Mesenchymal stem cell (in vitro differentiated cells and primary cell): Measurements from ENCODE around the gene TFAP2D.
A peak's percentile ranks its signal among the peaks of the same experiment; 100 is the strongest.

Experiments used
- DNase-seq: peaks from one replicate; pipeline ENCODE4 v3.0.0-alpha.2; 2013
- H2AFZ ChIP-seq: one replicate; pipeline ENCODE4 v1.6.1; 2013; ENCODE audit warnings: low read depth, mild to moderate bottlenecking, control low read depth, inconsistent platforms, low read length, moderate library complexity
- H2AK5ac ChIP-seq: 2 replicates; pipeline ENCODE4 v1.6.1; 2013; ENCODE audit warnings: low read length, moderate library complexity, mild to moderate bottlenecking, inconsistent platforms; ENCODE audit not compliant: severe bottlenecking
- H2BK120ac ChIP-seq: one replicate; pipeline ENCODE4 v1.6.1; 2013; ENCODE audit warnings: low read depth, mild to moderate bottlenecking, inconsistent platforms, low read length, moderate library complexity
- H2BK12ac ChIP-seq, 2 experiments: one replicate each; pipeline ENCODE4 v1.6.1; 2013; ENCODE audit warnings: inconsistent platforms in 2 of 2, low read length in 2 of 2, mild to moderate bottlenecking in 2 of 2, moderate library complexity in 2 of 2, control low read depth in 1 of 2
- H2BK15ac ChIP-seq: one replicate; pipeline ENCODE4 v1.6.1; 2013; ENCODE audit warnings: mild to moderate bottlenecking, low read depth, inconsistent platforms; ENCODE audit not compliant: poor library complexity, severe bottlenecking
- H2BK5ac ChIP-seq: 2 replicates; pipeline ENCODE4 v1.6.1; 2013; ENCODE audit warnings: low read depth, mild to moderate bottlenecking, low read length, control low read depth, inconsistent platforms; ENCODE audit not compliant: poor library complexity, severe bottlenecking
- H3K14ac ChIP-seq, 2 experiments: one replicate each; pipeline ENCODE4 v1.6.1; 2013; ENCODE audit warnings: inconsistent platforms in 2 of 2, low read length in 2 of 2, control low read depth in 1 of 2, mild to moderate bottlenecking in 1 of 2, moderate library complexity in 1 of 2
- H3K18ac ChIP-seq, 2 experiments: one replicate each; pipeline ENCODE4 v1.6.1; 2013; ENCODE audit warnings: inconsistent platforms in 2 of 2, low read length in 2 of 2, control low read depth in 1 of 2, low read depth in 1 of 2, mild to moderate bottlenecking in 1 of 2
- H3K23ac ChIP-seq, 2 experiments: one replicate each; pipeline ENCODE4 v1.6.1; 2013; ENCODE audit warnings: inconsistent platforms in 2 of 2, low read length in 2 of 2, mild to moderate bottlenecking in 2 of 2, moderate library complexity in 2 of 2, control low read depth in 1 of 2
- H3K27ac ChIP-seq: 2 replicates; pipeline ENCODE4 v1.5.1; 2013; ENCODE audit warnings: mild to moderate bottlenecking, moderate library complexity, low read length, control low read depth, inconsistent platforms; ENCODE audit not compliant: poor library complexity, severe bottlenecking
- H3K27me3 ChIP-seq, 2 experiments: 2 replicates each; pipeline versions ENCODE4 v1.6.1 to v1.7.0; 2013; ENCODE audit warnings: low read length in 2 of 2, mild to moderate bottlenecking in 2 of 2, moderate library complexity in 2 of 2, control low read depth in 1 of 2, inconsistent platforms in 1 of 2; ENCODE audit not compliant: control insufficient read depth in 1 of 2, insufficient read depth in 1 of 2
- H3K36me3 ChIP-seq, 2 experiments: 2 replicates each; pipeline versions ENCODE4 v1.6.1 to v1.7.0; 2013; ENCODE audit warnings: low read length in 2 of 2, control low read depth in 1 of 2, inconsistent platforms in 1 of 2, low read depth in 1 of 2, mild to moderate bottlenecking in 1 of 2; ENCODE audit not compliant: insufficient read depth in 2 of 2, control insufficient read depth in 1 of 2
- H3K4ac ChIP-seq, 2 experiments: one replicate each; pipeline ENCODE4 v1.6.1; 2013; ENCODE audit warnings: inconsistent platforms in 2 of 2, low read length in 2 of 2, mild to moderate bottlenecking in 2 of 2, moderate library complexity in 2 of 2, control low read depth in 1 of 2, low read depth in 1 of 2
- H3K4me1 ChIP-seq: 2 replicates; pipeline ENCODE4 v1.6.1; 2013; ENCODE audit warnings: low read depth, low read length, control low read depth; ENCODE audit not compliant: control insufficient read depth, insufficient read depth
- H3K4me2 ChIP-seq: 2 replicates; pipeline ENCODE4 v1.6.1; 2013; ENCODE audit warnings: low read length, mild to moderate bottlenecking, inconsistent platforms; ENCODE audit not compliant: poor library complexity, severe bottlenecking
- H3K4me3 ChIP-seq, 2 experiments: 2 replicates each; pipeline versions ENCODE4 v1.5.1 to v1.7.0; 2013; ENCODE audit warnings: low read length in 2 of 2, mild to moderate bottlenecking in 2 of 2, control low read depth in 1 of 2, low read depth in 1 of 2; ENCODE audit not compliant: insufficient read depth in 1 of 2
- H3K79me1 ChIP-seq: replicated peaks from 2 replicates; pipeline ENCODE4 v1.6.1; 2013; ENCODE audit warnings: mild to moderate bottlenecking, control low read depth, low read length, inconsistent platforms; ENCODE audit not compliant: poor library complexity, severe bottlenecking
- H3K9ac ChIP-seq: 2 replicates; pipeline ENCODE4 v1.7.0; 2013; ENCODE audit warnings: mild to moderate bottlenecking, low read length, moderate library complexity
- H3K9me3 ChIP-seq: 2 replicates; pipeline ENCODE4 v1.7.0; 2013; ENCODE audit warnings: mild to moderate bottlenecking, low read length; ENCODE audit not compliant: control insufficient read depth
- H4K8ac ChIP-seq: one replicate; pipeline ENCODE4 v1.6.1; 2013; ENCODE audit warnings: inconsistent platforms, mild to moderate bottlenecking, low read length, moderate library complexity
- H4K91ac ChIP-seq: one replicate; pipeline ENCODE4 v1.6.1; 2013; ENCODE audit warnings: mild to moderate bottlenecking, low read length, inconsistent platforms
- WGBS: methylation state at CpG from one replicate; pipeline ENCODE4 v1.1.7; 2013; ENCODE audit warnings: mixed read lengths; 5-methylcytosine and 5-hydroxymethylcytosine counted together

TFAP2D gene

GRCh38 chr6:50778696-50779095, 65.4 kb downstream of the TFAP2D start:
- no peak overlapping the region for H2AK5ac ChIP-seq
- no peak overlapping the region for H3K9ac ChIP-seq
- no peaks in the 10 kb centered on the region for H3K79me1 ChIP-seq
- H3K27ac ChIP-seq = no peak overlapping the region
- H3K27me3 ChIP-seq = no peaks in the 10 kb centered on the region
- H3K4me1 ChIP-seq = no peaks in the 10 kb centered on the region
- H3K14ac ChIP-seq = no peak overlapping the region
- no peak overlapping the region for H4K8ac ChIP-seq
- H3K23ac ChIP-seq = no peak overlapping the region
- no peak overlapping the region for H3K4me2 ChIP-seq
- no peaks in the 10 kb centered on the region for H3K9me3 ChIP-seq
- H2BK15ac ChIP-seq = no peak overlapping the region
- no peak for DNase-seq
- no peak overlapping the region for H2BK120ac ChIP-seq
- H3K18ac ChIP-seq = no peak overlapping the region
- no peak overlapping the region for H2BK5ac ChIP-seq
- H3K4ac ChIP-seq = no peak overlapping the region
- no peak overlapping the region for H4K91ac ChIP-seq
- H3K4me3 ChIP-seq = no peak overlapping the region
- no peak overlapping the region for H2AFZ ChIP-seq
- H2BK12ac ChIP-seq = no peak overlapping the region
- no peaks in the 10 kb centered on the region for H3K36me3 ChIP-seq

- 77% methylated on average over 2 of the region's 5 CpGs for WGBS
- Histone ChIP-seq H3K27me3 (peaks cover 0 to 1% of the 10 kb centered on the region in 2 experiments), H3K14ac (no peak overlapping the region)
Measured at GRCh38 chr6:50780382-50780781, 67.1 kb downstream of the TFAP2D start.

DNA sequence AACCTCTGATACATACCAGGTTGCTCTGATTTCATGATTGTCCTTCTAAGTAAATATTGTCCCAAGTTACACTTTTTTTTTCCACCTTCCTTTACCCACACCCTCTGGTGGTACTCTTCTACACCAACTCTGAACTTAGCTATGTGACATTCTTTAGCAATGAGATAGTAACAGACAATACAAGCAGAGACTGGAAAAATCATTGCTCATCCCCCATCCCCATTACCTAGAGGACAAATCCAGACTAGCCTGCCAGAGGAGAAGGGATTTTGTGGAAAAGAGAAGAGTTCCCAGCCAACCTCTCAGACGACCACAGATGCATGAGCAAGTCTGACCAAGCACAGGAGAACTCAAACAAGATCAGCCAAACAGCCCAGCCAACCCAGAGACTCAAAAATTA, 72.6 kb downstream of the TFAP2D start:
- no peak overlapping the region for H3K18ac ChIP-seq
- no peak overlapping the region for H3K27ac ChIP-seq
- no peak overlapping the region for H3K4me3 ChIP-seq
- no peak overlapping the region for H4K8ac ChIP-seq
- no peak overlapping the region for H2BK15ac ChIP-seq
- H3K9me3 ChIP-seq = no peaks in the 10 kb centered on the region
- no peak overlapping the region for H3K23ac ChIP-seq
- H3K79me1 ChIP-seq = no peaks in the 10 kb centered on the region
- no peak overlapping the region for H3K4me2 ChIP-seq
- no peak for DNase-seq
- no peaks in the 10 kb centered on the region for H3K36me3 ChIP-seq
- H2BK5ac ChIP-seq = no peak overlapping the region
- H3K9ac ChIP-seq = no peak overlapping the region
- no peak overlapping the region for H2BK120ac ChIP-seq
- no peak overlapping the region for H2AK5ac ChIP-seq
- no peak overlapping the region for H3K4ac ChIP-seq
- H3K27me3 ChIP-seq = peaks cover 3 to 4% of the 10 kb centered on the region in 2 experiments
- WGBS = no CpG with 5 or more reads among the region's 1 CpG
- H2BK12ac ChIP-seq = no peak overlapping the region
- no peak overlapping the region for H3K14ac ChIP-seq
- H4K91ac ChIP-seq = no peak overlapping the region
- no peaks in the 10 kb centered on the region for H3K4me1 ChIP-seq
- H2AFZ ChIP-seq = no peak overlapping the region

More at GRCh38 chr6:50780382-50780781, 67.1 kb downstream of the TFAP2D start:
- Histone ChIP-seq H2AFZ (no peak overlapping the region), H4K91ac (no peak overlapping the region), H3K18ac (no peak overlapping the region), H2BK15ac (no peak overlapping the region), H3K4me3 (no peak overlapping the region), H4K8ac (no peak overlapping the region), H2BK120ac (no peak overlapping the region), H3K27ac (no peak overlapping the region), H3K4ac (no peak overlapping the region), H3K9ac (no peak overlapping the region), H3K79me1 (no peaks in the 10 kb centered on the region), H3K9me3 (no peaks in the 10 kb centered on the region), H3K23ac (no peak overlapping the region), H2BK12ac (no peak overlapping the region), H3K4me1 (no peaks in the 10 kb centered on the region), H2AK5ac (no peak overlapping the region), H3K36me3 (no peaks in the 10 kb centered on the region), H2BK5ac (no peak overlapping the region), H3K4me2 (no peak overlapping the region)
- no peak for DNase-seq

DNA sequence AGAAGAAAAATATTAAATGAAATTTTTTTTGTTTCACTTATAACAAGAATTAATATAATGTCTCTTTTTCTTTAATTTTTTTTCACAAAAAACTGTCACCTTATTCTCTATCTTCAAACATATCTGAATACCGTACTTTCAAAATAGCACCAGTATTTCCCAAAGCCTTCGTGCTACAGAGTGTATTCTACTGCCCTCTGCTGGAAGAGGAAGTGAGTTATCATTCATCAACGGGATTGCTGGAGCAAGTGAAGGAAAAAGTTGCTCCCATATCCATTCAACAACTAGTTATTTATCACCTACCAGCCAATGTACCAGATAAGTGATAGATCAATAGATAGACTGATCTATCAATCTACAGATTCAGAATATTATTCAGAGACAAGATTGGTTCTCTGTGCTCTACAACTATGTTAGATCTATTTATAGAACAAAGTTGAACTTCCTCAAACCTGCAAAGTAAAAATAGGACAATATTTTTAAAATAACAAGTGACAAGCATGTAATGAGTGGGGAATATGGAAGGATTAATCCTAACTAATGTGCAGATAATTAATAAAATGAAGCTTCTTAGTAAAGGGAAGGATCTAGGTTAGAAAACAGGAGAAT, 78.7 kb downstream of the TFAP2D start:
- no peak overlapping the region for H3K23ac ChIP-seq
- no peaks in the 10 kb centered on the region for H3K9me3 ChIP-seq
- no peak overlapping the region for H3K14ac ChIP-seq
- H2BK15ac ChIP-seq = no peak overlapping the region
- H3K4me1 ChIP-seq = no peaks in the 10 kb centered on the region
- 22% methylated on average over 1 of the region's 3 CpGs for WGBS
- H3K79me1 ChIP-seq = no peaks in the 10 kb centered on the region
- no peak overlapping the region for H3K27ac ChIP-seq
- H3K9ac ChIP-seq = no peak overlapping the region
- no peak overlapping the region for H2AFZ ChIP-seq
- H2BK120ac ChIP-seq = no peak overlapping the region
- peaks cover 4% of the 10 kb centered on the region in 2 experiments for H3K27me3 ChIP-seq
- H3K18ac ChIP-seq = no peak overlapping the region
- no peak overlapping the region for H4K8ac ChIP-seq
- no peak overlapping the region for H2AK5ac ChIP-seq
- H2BK12ac ChIP-seq = no peak overlapping the region
- no peak overlapping the region for H3K4me3 ChIP-seq
- no peak overlapping the region for H3K4ac ChIP-seq
- no peak overlapping the region for H2BK5ac ChIP-seq
- DNase-seq = peak; percentile 24
- H3K36me3 ChIP-seq = no peaks in the 10 kb centered on the region
- no peak overlapping the region for H3K4me2 ChIP-seq
- H4K91ac ChIP-seq = no peak overlapping the region
